ENCODE results near the gene VSTM2B.

The VSTM2B gene

GRCh38 chr19:29571181-29571580, 45.4 kb downstream of the VSTM2B start:
- no peak for DNase-seq

DNA sequence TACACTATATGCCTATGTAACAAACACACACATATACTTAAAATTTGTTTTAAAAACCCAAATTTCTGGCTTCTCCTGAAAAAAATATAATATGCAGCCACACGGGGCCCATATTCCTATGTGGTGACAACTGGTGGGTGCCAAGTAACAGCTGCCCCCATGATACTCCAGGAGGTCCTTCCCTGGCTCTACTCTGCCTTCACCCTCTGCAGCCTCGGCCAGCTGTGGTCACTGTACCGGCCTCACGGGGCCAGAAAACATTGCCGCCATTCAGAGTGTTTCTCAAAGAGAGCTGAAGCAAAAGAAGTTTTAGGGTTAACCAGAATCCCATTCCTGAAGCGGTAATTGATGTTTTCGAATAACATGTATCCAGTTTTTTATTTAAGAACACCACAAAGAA, 47.7 kb downstream of the VSTM2B start:
- DNase-seq: no peak

DNA sequence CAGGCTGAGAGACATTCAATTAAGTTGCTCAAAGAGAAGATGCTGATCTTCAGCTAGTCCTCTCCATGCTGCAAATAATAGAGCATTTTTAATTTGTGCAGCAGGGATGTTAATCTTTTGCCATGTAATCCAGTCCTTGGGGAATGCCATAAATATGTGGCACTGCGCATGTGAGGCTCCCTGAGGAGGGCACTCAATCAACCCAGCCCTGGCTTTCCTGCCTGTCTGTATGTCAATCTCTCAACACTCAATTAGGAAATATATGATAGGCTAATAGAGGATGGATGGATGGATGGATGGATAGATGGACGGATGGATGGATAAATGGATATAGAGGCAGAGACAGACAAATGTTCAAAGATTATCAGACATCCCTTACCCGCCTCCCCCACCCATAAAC, 48.7 kb downstream of the VSTM2B start:
- no peak for DNase-seq

- DNase-seq: peak; percentile 1
Observed at GRCh38 chr19:29576046-29576606, 50.3 kb downstream of the VSTM2B start.

DNA sequence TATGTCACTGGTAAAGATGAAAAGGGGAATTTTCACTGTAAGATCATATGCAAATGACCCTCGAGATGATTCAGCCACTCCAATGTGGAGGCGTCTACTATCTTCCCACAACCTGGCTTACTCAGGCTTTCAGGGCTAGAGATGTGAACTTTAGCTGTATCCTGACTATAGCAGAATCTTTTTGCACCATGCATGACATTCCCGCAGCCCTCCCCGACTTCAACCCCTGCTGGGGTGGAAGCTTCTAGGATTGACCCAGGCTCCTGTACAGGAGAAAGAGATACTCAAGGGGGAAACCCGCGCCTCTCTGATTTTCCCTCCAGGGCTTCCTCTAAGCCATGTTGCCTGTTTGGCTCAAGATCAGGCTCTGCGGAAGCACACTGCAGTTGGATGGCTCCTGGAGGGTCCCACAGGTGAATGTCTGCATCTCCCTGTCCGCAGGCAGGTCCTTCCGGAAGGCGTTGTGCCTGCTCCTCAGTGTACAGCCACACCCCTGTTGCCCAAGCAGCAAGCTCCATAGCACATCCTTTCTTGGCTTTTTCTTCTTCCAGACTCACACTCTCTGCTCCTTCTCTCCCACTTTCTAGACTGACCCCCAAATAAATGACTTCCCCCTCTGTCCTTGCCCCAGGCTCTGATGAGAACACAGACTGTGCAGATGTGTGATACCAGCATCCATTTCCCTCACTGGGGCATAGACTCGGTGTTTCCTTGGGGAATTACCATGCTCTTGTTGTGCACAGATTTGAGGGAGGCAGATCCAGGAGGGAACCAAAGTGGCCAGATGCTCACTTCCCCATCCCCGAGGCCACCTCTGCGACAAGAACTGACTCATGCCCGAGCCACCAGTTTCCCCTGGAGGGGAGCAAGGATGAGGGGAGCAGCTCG, 51.2 kb downstream of the VSTM2B start:
- DNase-seq: peak; percentile 17

- DNase-seq: no peak
Observed at GRCh38 chr19:29577649-29577963, 51.8 kb downstream of the VSTM2B start.

- DNase-seq: no peak
Observed at GRCh38 chr19:29578349-29578748, 52.6 kb downstream of the VSTM2B start.

DNA sequence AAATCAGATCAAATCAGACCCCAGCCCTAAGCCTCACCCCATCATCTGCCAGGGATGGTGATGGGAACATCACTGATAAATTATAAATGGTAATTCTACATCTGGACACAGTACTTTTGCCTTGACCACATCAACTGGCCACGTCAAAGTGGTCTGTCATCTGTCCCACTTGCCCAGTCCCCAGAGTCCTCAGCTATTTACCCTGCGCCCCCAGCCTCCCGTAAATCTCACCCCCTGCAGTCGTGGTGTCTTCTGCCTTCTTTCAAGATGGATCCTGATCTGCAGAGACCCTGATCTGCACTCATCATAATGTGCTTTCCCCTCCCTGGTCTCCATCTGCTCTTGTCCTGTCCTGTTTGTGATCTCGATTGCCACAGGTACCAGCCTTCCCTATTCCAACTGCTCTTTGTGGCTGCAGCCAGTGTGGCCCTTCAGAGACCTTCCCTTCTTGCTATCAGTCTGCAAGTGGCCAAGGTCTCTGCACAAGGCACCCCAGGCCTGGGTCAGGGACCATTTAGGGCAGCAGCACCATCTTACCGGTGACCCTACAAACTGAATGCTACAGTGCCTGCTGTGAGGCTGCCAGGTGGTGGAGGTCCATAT, 53.6 kb downstream of the VSTM2B start:
- DNase-seq: no peak

GRCh38 chr19:29581398-29581797, 55.6 kb downstream of the VSTM2B start:
- DNase-seq: no peak

DNA sequence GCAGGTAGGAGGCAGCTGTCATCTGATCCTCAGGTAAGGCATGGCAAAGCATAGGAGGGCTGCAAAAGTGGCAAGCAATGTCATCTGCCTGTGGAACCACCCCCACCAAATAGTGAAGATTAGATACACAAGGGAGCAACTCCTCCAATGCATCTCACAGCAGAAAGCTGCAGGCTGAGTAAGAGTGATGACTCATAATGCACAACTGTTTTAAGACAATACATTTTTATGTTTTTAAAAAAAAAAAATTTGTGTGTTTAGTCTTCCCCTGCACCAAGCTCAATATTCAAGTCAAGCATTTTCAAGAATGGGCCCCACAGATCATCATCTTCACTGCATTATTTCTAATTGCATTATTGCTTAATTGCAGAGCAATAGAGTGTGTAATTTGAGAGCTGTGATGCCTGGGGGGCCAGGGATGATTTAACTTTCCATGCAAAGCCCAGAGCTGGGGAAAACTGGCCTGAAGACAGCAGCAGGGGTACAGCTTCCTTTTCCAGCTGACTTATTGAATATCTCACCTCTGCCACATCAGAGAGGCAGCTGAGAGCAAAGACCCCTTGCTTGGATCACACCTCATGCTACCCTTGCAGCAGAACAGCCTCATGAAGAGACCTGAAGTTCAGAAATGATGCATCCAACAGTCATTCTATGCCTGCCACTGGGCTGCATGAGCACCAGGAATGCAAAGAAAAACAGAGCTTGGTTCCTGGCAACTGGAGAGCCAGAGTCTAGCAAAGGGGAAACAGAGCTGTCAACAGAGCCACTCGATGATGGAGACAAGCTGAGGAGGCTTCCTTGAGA, 57.6 kb downstream of the VSTM2B start:
- DNase-seq: peak; percentile 58

DNA sequence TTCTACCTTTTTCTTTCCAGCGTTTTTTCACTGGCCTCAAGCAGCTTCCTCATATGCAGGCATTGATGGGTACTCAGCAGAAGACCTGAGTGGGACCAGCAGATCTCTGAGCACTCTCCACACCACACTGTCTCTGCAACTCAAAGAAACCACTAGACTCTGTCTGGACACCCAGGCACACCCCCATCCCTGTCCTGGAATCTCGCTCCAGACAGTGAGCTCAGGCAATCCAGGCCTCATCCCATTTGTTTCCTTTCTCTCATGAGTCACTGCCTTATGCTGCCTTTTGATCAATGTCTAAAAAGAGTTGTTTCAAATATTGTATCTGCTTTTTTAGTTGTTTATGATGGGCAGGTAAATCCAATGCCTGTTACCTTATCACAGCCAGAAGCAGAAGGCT, 60.6 kb downstream of the VSTM2B start:
- DNase-seq: peak; percentile 37

DNA sequence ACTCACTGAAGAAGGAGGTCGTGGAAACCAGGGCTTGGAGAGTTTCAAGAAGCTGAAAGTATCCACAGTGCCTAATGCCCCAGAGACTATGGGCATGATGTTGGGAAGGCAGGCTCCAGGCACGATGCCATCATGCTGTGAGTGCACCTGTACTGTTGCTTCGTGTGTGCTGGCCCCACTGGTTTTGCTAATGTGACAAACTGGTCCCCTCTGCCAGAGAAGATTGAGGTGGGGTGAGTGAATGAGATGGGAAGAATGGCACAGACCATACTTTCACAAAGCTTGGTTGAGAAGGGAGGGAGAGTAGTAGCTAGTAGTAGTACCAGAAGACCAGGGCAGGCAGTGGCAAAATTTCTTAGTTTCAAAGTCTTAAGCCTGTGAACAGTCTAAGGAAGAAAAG, 61.3 kb downstream of the VSTM2B start:
- DNase-seq: no peak

DNA sequence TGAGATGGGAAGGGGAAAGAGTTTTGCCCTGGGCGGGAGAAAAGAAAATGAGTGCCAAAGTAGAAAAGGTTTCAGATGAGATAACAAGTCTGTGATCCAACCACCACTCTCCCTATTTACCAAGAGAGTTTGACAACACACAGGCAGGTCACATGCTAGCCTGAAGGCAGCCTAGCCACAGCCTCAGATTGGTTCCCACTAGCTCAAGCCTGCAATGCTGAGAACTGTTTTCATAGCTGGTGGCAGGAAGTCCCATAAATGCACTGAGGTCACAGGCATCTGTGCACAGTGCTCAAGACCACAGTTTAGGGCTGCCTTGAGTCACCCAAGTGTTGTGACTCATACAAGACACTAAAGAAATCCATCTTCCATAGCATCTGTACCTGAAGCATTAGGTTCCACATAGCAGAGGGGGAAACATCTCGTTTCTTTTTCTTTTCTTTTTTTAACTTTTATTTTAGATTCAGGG, 61.8 kb downstream of the VSTM2B start:
- peak; percentile 67 for DNase-seq

DNA sequence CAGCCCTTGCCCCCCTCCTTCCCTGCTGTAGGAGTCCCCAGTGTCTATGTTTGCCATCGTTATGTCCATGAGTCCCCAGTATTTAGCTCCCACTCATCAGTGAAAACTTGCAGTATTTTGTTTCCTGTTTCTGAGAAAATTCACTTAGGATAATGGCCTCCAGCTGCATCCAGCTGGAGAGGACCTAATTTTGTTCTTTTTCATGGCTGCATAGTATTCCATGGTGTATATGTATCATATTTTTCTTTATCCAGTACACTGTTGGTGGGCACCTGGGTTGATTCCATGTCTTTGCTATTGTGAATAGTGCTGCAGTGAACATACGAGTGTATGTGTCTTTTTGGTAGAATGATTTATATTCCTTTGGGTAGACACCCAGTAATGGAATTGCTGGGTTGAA, 62.3 kb downstream of the VSTM2B start:
- no peak for DNase-seq

DNA sequence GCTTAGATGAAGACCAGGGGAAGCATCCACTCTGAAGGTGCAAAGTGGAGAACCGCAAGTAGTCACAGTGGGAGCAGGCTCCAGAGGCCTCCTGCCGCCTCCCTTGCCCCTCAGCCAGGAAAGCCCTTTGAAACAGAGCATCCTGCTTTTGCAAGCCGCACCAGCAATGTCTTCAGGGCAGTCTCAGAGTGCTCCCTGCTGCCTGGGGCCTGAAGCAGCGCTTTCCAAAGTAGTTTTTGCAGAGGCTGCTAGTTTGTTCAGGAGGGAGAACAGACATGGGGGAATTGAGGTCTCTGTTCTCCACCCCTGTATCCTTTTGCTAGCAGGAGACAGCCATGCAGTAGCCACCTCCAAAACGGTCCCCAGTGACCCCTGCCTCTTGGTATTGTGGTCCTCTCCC, 64.5 kb downstream of the VSTM2B start:
- no peak for DNase-seq

DNA sequence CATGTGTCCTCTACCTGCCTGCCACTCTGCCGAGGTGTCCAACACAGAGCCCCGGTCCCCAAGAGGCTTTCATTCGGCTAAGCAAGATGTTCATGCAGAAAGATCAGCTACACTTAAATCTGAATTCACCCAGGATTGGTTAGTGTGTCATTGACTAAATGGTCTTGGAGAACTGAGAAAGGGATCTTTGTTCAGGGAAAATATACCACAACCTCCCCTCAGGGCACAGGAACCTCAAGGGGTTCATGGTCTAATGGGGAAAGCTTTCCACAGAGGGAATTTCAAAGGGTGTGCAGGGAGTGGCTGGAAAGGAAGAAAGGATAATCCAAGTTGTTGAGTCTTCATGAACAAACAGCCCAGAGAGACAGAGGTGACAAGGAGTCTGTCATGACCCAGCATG, 65.9 kb downstream of the VSTM2B start:
- no peak for DNase-seq

- DNase-seq: no peak
Observed at GRCh38 chr19:29593869-29594268, 68.1 kb downstream of the VSTM2B start.

GRCh38 chr19:29596080-29596727, 70.4 kb downstream of the VSTM2B start:
- peak; percentile 14 for DNase-seq

- DNase-seq: peak; percentile 18
Observed at GRCh38 chr19:29596885-29597525, 71.2 kb downstream of the VSTM2B start.

GRCh38 chr19:29598036-29598435, 72.2 kb downstream of the VSTM2B start:
- DNase-seq: no peak

GRCh38 chr19:29598496-29598895, 72.7 kb downstream of the VSTM2B start:
- DNase-seq: no peak

- no peak for DNase-seq
Observed at GRCh38 chr19:29603308-29603707, 77.5 kb downstream of the VSTM2B start.

Measured in fibroblast of skin of right biceps (primary cell).